NCI-H1436 (cell line): Measurements from ENCODE around the gene CLEC12A.
"Not testable (repeated sequence)": the region's sequence is repeated elsewhere in the genome, so short reads cannot be mapped to it uniquely, and the experiment has no call there.

Experiments used
- DNase-seq: peaks from one replicate; lab custom pipeline; 2025; lab: John Stamatoyannopoulos, UW

Gene CLEC12A

GRCh38 chr12:9971181-9971580, at the start of gene CLEC12A:
TSS of gene CLEC12A (plus strand) at chr12:9971409. CDS start at chr12:9971597, 188 bp downstream.
- no peak for DNase-seq

DNA sequence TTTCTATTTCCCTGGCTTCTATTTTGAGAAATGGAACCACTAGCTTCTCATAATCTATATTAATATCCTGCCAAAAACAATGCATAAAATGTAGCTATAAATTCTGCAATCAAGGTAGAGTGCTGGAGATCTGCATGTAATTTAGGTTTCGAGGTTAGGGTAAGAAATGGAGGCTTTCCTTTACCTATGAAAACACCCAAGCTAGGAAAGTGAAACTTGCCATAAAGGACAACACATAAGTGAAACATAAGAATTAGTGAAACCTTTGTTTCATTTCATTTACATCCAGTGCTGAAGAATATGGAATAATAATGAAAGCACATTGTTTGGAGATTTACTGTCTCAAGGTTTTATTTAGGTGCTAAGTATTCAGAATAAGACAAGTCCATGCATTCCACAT, 48.8 kb upstream of the CLEC12A start:
- no peak for DNase-seq

- no peak for DNase-seq
These were observed 45.4 kb upstream of the CLEC12A start for GRCh38 chr12:9925705-9926393.

DNA sequence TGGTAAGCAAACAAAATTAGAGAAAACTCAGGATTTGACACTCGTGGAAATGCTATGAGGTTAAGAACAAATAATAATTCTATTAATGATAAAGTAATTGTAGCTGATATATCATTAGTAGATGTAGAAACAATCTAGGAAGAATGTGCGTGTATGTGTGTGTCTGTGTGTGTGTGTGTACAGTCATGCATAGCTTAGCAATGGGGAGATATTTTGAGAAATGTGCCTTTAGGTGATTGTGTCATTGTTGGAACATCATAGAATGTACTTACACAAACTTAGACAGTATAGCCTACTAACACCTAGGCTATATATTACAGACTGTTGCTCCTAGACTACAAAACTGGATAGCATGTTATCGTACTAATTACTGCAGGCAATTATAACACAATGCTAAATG, 44.3 kb upstream of the CLEC12A start:
- DNase-seq: no peak

GRCh38 chr12:9928607-9929006, 42.6 kb upstream of the CLEC12A start:
- no peak for DNase-seq

- no peak for DNase-seq
These were observed 40.0 kb upstream of the CLEC12A start for GRCh38 chr12:9931245-9931644.

GRCh38 chr12:9932270-9932669, 38.9 kb upstream of the CLEC12A start, which contains the start of gene CLEC2A:
TSS of gene CLEC2A (minus strand) at chr12:9932370. CDS start at chr12:9932329, 41 bp downstream.
- no peak for DNase-seq

DNA sequence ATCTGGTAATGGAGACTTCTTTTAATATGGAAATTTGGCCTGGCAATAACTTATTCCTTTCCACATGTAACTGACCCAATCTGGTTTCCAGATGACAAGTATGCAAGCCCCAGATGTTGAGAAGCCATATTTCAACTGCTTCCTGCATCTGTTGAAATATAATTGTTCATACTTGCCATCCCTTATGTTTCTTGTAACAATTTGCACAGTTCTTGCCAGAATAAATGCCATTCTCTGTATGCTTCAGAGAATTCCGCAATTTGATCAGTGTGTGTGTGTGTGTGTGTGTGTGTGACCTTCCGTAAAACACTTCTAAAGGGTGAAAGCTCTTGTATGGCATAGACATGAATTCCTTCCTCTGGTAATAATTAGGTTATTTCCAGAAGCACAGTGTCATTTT, 37.3 kb upstream of the CLEC12A start:
- DNase-seq: no peak

DNA sequence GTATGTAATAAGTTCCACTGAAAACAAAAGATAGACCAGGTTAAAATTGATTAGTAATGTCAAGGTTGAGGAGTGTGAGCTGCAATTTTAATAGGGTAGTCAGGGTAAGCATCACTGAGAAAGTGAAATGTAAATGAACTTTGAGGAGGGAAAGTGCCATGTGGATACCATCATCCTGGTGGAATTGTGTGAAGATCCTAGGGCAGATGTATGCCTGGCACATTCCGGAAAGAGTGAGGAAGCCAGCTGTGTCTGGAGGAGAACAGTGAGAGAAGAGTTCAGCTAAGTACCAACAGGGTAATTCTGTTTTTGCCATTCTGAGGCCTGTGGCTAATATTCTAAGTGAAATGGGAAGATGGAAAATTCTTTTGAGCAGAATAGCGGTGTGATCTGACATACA, 36.2 kb upstream of the CLEC12A start:
- no peak for DNase-seq

DNA sequence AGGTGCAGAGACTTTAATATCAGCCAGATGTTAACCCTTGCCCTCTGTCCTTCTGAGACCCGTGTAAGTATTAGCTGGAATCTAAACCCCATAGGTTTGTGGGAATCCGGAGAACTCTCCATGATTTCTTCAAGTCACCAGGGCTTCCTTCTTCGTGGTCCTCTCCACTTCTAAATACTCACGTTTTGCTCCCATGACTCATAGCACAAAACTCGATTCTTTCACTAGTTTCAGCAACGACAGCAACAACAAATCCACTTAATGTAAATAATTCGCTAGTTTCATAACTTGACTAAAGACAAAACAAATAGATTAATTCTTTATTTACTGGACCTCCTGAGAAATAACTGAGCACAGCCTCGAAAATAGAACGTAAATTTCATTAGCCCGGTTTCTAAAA, 34.6 kb upstream of the CLEC12A start:
- DNase-seq: no peak

GRCh38 chr12:9940375-9940774, 30.8 kb upstream of the CLEC12A start:
- no peak for DNase-seq

DNA sequence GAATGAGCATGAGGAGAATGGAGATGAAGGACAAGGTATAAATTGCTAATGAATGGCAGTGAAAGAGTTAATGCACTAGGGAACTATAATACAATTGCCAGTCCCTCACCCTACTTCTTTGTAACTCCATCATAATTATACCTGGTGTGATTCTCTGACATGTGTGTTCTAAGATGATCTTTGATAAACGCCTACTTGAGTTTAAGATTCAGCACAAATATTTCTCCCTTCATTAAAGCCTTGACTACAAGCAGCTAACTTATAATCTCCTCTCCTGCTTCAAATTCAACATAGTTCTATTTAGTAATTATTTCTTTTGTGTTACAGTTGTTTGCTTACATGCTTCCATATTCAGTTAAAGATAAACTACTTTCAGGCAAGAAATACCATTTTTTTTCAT, 29.4 kb upstream of the CLEC12A start:
- DNase-seq: no peak

DNA sequence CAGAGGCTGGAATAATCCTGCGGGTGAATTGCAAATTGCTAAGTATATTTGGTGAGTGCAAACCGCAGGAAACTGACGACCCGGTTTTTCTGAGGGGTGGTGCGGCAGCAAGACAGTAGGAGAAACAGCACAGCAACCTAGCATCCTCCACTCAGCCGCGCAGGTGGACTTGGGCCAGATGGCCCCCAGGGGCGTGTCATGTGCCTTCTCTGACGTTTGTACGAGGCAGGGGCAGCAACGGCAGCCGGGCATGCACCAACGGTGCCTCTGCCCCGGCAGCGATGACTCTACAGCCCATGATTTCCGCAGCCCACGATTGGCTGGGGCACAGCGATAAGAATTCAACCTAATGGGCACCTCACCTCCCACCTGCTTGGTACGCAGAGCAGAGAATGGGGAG, 28.0 kb upstream of the CLEC12A start:
- no peak for DNase-seq

GRCh38 chr12:9944391-9944790, 26.8 kb upstream of the CLEC12A start:
- no peak for DNase-seq

GRCh38 chr12:9947674-9948073, 23.5 kb upstream of the CLEC12A start:
- no peak for DNase-seq

DNA sequence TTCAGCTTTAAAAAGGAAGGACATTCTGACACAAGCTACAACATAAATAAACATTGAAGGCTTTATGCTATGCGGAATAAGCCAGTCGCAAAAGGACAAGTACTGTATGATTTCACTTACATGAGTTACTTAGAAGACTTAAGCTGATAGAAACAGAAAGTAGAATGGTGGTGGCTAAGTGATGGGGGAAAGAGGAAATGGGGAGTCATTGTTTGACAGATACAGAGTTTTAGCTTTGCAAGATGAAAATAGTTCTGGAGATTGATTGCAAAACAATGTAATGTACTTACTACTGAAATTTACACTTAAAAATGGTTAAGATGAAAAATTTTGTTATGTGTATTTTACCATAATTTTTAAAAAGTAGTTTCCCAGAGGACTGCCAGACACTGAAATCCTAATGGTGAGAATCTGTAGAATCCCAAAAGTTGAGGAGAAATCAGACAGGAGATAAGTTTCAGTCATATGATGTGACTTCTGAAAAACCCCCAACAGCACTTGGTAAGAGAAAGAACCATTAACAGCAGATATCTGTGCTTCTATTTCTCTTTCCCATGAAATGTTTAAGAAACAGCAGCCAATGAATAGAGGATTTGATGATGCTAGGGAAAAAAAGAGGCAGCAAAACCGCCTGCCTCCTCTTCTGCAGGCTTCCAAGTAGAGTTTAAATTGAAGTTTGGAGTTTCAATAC, 22.5 kb upstream of the CLEC12A start:
- DNase-seq: no peak

DNA sequence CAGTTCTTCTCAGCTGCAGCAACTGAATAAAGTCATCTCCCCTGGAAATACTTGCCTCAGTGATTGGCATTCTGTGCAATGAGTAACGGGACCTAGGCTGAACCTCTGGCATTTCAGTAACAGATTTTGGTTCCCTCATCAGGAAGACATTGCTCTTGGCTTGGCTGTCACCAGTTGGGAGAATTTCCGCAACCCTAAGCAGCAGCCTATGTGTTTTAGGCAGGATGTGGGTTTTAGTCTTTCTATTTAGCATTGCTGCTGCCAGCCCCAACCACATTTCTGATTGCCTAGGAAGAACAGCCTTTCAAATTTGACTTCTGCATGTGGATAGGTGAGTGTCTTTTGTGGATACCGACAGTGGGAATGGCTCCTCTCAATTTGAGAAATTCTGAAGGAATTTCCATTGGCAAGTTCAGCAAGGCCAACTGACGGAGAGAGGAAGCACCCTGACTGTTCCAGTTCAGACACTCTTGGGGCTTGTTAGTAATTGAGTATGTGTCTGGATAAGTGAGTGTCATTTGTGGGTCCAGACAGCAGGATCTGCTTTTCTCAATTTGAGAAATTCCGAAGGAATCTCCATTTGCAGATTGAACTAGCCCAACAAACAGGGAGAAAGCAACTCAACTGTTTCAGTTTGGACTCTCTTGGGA, 20.1 kb upstream of the CLEC12A start:
- DNase-seq: no peak

- DNase-seq: not testable (repeated sequence)
These were observed 18.1 kb upstream of the CLEC12A start for GRCh38 chr12:9952954-9953729.

DNA sequence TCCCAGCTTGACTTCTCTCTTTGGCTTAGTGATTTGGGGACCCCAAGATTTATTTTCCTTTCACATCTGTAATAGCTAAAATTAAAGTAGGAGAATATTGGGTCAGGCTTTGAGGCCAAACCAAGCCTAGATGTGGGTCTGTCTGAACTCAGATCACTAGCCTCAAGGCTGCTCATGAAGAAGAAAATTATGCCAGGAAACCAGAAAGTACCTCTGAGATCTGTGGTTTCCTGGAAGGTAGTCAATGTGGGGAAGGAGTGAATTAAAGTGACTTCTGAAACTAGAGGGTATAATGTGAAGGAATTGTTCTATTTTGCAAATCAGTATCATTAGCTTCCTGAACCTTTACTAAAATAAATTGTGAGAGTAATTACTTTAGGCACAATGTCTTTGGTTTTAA, 13.4 kb upstream of the CLEC12A start:
- no peak for DNase-seq

- no peak for DNase-seq
These were observed 10.6 kb upstream of the CLEC12A start for GRCh38 chr12:9960590-9960989.

DNA sequence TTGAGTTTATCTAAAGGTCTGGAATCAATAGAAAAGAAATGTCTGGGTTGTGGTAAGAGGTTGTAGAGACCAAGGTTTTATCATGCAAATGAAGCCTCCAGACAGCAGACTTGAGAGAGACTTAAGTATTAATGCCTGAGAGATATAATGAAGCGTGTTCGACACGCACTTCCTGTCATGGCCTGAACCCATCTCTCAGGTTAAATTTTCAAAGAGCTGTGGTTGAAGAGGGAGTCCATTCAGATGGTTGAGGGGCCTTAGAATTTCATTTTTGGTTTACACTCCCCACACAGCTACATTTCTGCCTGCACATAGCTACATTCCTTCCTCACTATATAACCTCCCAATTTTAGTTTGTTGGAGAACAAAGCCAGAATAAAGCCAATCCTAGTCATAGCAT, 10.1 kb upstream of the CLEC12A start:
- DNase-seq: no peak

- DNase-seq: no peak
These were observed 9.3 kb upstream of the CLEC12A start for GRCh38 chr12:9961901-9962300.
